Activated naive CD4-positive, alpha-beta T cell (primary cell): ENCODE results near the gene KLF16.
"Not testable (repeated sequence)": the region's sequence is repeated elsewhere in the genome, so short reads cannot be mapped to it uniquely, and the experiment has no call there.

Experiments
- DNase-seq, 4 experiments: peaks; one replicate each; lab custom pipeline; 2025; lab: John Stamatoyannopoulos, UW

The KLF16 gene

DNA sequence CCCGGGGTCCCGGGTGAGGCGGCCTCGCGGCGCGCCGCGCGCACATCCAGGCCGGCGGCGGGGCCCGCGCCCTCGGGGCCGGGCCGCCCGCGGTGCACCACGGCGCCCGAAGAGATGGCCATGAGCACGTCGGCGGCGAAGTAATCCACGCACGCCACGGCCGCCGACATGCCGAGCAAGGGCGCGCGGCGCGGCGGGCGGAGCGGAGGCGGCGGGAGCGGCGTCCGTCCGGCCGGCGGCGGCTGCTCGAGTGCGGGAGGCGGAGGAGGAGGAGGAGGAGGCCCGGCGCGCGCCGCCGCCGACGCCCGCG is at the start of gene KLF16:
KLF16 (minus strand) TSS at position 252 of the 310 bp plus-strand sequence; CDS start at position 170, 82 bp downstream.
- no peak for DNase-seq

DNA sequence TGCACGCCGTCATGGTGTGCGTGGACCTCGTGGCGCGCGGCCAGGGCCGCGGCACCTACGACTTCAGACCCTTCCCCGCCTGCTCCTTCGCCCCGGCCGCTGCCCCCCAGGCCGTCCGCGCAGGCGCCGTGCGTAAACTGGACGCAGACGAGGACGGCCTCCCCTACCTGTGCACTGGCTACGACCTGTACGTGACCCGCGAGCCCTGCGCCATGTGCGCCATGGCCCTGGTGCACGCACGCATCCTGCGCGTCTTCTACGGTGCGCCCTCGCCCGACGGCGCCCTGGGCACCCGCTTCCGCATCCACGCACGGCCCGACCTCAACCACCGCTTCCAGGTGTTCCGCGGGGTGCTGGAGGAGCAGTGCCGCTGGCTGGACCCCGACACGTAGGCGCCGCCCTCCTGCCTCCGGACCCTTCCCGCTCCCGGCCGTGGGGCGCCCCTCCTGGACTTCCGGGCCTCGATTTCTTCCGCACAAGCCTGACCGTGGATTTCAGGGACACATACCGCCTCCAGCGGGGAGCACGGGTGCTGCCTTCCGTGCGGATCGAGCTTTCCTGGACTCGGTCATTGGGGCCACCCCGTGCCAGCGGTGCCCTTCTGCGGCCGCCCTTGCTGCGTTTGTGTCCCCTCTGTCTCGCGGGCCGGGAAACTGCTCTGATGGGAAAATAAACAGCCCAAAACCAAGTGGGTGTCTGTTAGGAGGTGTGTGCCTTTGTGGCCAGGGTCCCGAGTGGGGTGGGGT is 49.6 kb upstream of the KLF16 start:
- no peak for DNase-seq

- DNase-seq = no peak
Measured at GRCh38 chr19:1911995-1912394, 48.6 kb upstream of the KLF16 start.

GRCh38 chr19:1911098-1911497 is 47.7 kb upstream of the KLF16 start:
- DNase-seq = no peak

DNA sequence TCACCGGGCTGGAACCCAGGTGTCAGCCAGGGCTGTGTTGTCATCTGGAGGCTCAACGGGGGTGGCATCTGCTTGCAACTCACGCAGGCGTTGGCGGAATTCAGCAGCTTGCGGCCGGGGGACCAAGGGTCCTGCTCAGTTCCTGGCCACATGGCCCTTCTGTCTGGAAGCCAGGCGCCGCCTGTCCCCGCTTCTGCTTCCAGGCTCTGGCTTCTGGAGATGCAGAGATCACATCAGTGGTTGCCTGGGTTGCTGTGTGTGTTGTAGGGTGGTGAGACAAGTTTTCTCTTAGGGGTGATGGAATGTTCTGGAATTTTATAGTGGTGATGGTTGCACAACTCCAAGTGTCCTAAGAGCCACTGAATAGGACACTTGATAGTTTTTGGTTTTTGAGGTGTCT is 46.8 kb upstream of the KLF16 start:
- DNase-seq = no peak

- no peak for DNase-seq
Measured at GRCh38 chr19:1909761-1910080, 46.3 kb upstream of the KLF16 start.

DNA sequence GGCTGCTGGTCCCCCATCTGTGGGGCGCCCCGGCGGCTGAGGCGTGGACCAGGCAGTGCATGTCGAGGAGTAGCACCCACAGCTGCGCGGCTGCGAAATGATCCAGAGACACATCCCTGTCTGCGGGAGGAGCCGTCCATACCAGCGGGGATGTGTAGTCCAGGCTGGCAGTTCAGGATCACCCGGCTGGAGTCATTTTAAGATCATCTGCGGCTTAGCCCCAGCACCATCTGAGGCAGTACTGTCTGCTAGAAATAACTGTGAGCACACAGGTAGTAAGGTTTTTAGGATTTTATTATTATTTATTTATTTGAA is 44.9 kb upstream of the KLF16 start:
- DNase-seq = no peak

DNA sequence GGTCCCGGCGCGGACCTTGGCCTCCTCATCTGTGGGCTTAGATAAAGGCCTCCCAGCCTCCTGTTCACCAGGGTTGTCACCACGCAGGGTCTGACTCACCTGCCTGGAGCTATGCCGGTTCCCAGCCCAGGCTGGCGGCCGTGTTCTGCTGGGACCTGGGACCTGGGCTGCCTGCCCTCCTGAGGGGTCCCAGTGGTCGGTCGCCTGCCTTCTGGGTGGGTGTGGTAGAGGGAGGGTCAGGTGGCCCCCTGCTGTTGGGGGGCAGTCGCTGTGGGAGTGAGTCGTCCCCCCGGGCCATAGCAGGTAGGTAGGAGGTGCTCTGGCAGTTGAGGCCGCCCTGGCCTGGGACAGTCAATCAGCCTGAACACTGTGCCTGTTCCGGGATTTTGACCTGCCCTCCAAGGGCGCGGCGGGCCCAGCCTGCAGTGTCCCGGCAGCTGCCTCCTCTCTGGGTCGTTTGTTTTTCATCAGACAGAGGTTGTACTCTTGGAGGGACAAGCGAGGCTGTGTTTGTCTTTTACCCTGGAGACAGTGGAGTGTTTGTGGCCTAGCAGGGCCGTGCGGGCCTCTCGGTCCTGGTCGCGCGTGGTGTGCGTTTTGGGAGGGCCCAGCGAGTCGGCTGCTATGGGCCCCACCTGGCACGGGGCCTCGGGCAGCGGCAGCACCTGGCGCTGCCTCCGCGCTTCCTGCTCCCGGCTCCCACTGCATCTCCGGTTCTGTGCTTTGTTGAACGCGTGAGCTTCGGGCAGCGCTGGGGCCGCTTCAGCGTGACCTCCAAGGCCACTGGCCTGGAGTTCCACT is 44.4 kb upstream of the KLF16 start:
- DNase-seq = no peak

DNA sequence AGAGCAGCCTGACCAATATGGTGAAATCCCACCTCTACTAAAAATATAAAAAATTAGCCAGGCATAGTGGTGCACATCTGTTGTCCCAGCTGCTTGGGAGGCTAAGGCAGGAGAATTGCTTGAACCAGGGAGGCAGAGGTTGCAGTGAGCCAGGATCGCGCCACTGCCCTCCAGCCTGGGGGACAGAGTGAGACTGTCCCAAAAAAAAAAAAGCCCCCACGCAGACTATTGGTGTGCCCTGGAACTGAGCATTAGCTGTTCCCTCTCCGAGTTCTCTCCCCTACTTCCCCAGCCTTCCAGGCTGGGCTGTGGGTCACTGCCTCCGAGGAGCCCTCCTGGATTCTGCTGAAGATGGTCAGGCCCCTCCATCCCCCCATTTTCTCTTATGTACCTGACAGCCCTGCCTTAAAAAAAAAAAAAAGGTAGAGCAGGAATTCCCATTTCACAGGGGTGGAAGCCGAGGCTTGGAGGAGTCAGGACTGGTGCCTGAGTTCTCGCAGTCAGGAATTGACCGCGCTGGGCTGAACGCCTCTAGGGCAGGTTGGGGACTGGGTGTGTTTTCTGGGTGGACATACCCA is 43.7 kb upstream of the KLF16 start:
- no peak for DNase-seq

DNA sequence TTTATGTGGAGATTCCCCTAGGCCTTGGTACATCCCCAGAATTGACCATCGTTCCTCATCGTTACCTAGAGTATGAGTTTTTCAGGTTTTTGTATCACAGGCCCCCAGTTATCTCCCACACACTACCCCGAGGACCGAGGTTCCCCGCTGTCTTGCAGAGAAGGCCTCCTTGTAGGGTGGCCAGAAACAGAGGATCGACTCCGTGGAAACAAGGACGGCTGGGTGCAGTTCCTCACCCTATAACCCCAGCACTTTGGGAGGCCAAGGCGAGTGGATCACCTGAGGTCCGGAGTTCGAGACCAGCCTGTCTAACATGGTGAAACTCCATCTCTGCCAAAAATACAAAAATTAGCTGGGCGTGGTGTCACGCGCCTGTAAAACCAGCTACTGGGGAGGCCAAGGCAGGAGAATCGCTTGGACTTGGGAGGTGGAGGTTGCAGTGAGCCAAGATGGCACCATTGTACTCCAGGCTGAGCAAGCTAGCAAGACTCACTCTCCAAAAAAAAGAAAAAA is 42.5 kb upstream of the KLF16 start:
- no peak for DNase-seq

DNA sequence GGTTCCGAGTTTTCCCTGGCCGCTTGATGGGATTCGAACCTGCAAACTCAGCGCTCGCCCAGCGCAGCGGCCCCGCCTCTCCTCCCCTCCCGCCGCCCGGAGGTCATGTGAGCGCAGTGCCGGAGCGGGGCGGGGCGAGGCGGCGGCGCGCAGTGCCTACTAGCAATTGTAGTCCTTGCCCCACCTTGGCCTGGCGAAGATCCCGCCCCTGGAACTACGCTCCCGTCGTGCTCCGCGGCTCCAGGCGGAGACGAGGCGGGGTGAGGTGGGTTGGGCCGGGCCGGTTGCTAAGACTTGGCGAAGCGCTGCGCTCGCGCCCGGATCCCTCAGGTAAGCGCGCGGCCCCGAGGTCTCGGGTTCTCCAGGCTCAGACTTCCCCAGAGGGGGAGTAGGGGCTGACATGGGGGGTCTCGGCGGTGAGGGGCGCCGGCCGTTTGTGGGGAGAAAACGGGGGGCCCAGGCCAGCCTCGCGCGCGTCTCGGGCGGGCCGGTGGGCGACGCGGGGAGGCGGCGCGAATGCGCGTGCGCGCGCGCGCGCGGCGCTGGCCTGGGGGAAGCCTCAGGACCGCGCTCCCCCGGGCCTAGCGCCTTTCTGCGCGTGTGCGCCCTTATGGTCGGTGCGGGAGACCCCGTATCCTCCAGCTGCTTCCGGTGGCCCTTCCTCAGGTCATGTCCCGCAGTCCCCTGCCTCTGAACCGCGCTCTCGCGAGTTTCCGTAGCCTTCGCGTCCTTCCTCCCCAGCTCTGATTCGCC is 41.9 kb upstream of the KLF16 start, which contains the start of the genes ADAT3 and SCAMP4:
ADAT3 (plus strand) TSS at position 290 of the 753 bp plus-strand sequence. CDS start 6,649 bp downstream, outside the sequence.
SCAMP4 (plus strand) TSS at position 290 of the 753 bp plus-strand sequence. CDS start 9,621 bp downstream, outside the sequence.
- DNase-seq = peak; percentile 89 to 98 (median 95)

- DNase-seq = no peak
Measured at GRCh38 chr19:1904860-1905109, 41.4 kb upstream of the KLF16 start.

DNA sequence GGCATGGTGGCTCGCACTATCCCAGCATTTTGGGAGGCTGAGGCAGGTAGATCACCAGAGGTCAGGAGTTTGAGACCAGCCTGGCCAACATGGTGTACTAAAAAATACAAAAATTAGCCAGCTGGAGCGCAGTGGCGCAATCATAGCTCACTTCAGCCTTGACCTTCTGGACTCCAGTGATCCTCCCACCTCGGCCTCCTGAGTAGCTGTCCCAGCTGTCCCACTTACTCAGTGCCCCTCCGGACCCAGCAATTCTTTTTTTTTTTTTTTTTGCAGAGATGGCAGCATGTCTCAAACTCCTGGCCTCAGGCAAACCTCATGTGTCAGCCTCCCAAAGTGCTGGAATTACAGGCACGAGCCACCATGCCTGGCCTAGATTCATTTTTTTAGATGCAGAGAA is 39.5 kb upstream of the KLF16 start:
- no peak for DNase-seq

GRCh38 chr19:1901940-1902404 is 38.6 kb upstream of the KLF16 start:
- no peak for DNase-seq

- DNase-seq = no peak
Measured at GRCh38 chr19:1896508-1896907, 33.1 kb upstream of the KLF16 start.

- no peak for DNase-seq
Measured at GRCh38 chr19:1893791-1894190, 30.4 kb upstream of the KLF16 start.

DNA sequence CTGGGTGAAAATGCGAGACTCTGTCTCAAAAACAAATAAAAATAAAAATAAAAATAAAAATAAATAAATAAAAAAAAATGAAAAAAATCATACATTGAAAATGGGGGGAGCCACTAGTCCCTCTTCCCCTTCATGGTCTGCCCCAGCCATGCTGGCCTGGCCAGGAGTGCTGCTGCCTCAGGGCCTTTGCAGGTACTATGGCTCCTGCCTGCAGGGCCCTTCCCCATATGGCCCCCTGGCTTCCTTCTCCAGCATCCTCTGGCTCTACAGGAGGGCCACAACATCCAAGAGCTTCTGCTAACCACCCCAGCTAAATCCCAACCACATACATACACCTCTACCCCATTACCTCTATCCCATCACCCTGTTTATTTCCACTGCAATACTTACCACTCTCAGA is 26.5 kb upstream of the KLF16 start:
- no peak for DNase-seq

DNA sequence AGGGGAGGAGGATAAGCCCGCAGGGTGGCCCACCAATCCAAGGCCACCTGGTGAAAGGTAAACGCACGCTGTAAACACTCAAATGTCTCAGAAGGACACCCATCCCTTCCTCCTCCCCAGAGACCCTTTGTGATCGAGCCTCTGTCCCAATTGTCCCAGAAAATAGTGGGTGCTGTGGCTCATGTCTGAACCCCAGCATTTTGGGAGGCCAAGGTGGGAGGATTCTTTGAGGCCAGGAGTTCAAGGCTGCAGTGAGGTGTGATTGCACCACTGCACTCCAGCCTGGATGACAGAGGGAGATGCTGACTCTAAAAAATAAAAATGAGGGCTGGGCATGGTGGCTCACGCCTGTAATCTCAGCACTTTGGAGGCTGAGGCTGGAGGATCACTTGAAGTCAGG is 25.0 kb upstream of the KLF16 start:
- DNase-seq = no peak

DNA sequence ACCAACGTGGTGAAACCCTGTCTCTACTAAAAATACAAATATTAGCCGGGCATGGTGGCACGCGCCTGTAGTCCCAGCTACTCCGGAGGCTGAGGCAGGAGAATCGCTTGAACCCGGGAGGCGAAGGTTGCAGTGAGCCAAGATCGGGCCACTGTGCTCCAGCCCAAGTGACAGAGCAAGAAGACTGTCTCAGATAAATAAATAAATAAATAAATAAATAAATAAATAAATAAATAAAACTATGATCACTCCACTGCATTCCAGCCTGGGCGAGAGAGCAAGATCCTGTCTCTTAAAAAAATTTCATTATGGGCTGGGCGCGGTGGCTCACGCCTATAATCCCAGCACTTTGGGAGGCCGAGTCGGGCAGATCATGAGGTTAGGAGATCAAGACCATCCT is 23.0 kb upstream of the KLF16 start:
- not testable (repeated sequence) for DNase-seq

DNA sequence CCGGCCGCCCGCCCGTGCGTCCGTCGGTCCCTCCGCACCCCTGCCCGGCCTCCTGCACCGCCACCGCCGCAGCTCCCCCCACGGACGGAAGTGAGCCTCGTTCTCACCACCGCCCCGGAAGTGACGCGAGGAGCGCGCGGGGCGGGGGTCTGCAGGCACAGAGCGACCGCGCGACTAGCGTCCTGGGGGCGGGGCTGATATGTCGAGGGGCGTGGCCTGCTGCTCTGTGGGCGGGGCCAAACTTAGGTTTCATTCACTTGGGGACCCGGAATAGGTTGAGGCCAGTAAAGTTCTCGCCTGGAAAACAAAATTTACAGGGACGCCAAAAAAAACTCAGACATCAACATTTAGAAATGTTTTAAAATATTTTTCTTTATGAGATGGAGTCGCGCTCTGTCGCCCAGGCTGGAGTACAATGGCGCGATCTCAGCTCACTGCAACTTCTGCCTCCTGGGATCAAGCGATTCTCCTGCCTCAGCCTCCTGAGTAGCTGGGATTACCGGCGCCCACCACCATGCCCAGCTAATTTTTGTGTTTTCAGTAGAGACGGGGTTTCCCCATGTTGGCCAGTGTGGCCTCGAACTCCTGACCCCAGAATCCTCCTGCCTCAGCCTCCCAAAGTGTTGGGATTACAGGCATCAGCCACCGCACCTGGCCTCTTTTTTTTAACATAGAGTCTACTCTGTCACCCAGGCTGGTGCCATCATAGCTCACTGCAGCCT is 22.2 kb upstream of the KLF16 start, which contains the start of gene ABHD17A:
ABHD17A (minus strand) TSS at position 99 of the 722 bp plus-strand sequence. CDS start 3,930 bp downstream, outside the sequence.
- peak; percentile 86 to 94 (median 92) for DNase-seq

- no peak for DNase-seq
Measured at GRCh38 chr19:1884719-1885334, 21.4 kb upstream of the KLF16 start.
